ENCODE results near the gene CYP19A1.
A peak's percentile ranks its signal among the peaks of the same experiment; 100 is the strongest.

The CYP19A1 gene

DNA sequence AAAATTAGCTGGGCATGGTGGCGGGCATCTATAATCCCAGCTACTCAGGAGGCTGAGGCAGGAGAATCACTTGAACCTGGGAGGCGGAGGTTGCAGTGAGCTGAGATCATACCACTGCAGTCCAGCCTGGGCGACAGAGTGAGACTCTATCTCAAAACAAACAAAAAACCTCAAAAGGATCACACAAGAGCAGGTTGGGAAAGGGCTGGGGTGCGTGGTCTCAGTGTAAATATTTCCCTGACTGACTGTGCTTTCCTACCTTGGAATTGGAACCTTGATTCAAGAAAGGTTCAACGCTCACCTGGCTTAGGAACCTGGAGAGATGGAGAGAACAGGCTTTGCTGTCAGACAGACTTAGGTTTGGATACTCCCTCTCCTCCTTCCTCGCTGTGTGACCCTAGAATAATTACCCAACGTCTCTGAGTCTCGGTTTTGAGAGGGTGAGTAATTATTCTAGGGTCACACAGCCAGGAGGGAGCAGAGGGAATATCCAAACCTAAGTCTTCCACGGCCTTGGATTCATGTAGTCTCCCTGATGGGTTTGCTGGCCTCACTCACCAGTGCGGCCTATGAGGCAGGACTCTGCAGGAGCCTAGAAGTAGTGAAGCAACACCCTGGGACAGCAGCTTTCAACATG is 24.6 kb downstream of the CYP19A1 start:
- peak; percentile 38 for DNase-seq (ENCODE audit: low spot score)
- TF ChIP-seq, protein P1, sequence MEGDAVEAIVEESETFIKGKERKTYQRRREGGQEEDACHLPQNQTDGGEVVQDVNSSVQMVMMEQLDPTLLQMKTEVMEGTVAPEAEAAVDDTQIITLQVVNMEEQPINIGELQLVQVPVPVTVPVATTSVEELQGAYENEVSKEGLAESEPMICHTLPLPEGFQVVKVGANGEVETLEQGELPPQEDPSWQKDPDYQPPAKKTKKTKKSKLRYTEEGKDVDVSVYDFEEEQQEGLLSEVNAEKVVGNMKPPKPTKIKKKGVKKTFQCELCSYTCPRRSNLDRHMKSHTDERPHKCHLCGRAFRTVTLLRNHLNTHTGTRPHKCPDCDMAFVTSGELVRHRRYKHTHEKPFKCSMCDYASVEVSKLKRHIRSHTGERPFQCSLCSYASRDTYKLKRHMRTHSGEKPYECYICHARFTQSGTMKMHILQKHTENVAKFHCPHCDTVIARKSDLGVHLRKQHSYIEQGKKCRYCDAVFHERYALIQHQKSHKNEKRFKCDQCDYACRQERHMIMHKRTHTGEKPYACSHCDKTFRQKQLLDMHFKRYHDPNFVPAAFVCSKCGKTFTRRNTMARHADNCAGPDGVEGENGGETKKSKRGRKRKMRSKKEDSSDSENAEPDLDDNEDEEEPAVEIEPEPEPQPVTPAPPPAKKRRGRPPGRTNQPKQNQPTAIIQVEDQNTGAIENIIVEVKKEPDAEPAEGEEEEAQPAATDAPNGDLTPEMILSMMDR (IDR thresholded peaks at IDR 0.05) = no peak
- peak overlapping the region in 1 of 2 donors; percentile 7 for H3K27ac ChIP-seq
- no peak overlapping the region for H3K4me3 ChIP-seq

DNA sequence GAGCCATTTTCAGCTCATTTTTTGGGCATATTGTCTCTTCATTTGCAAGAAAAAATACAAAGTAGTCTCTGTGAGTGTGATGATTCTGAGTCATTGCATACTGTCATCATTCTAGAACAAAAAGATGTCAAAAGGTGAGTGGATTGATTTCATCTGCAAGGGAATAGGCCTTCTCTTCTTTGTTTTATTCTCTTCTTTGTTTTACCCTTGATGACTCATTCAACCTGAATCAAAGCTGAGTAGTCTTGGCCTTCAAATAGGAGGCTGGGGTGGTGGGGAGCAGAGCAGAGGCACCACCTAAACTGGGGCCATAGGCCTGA is 25.4 kb downstream of the CYP19A1 start:
- no peak overlapping the region for H3K4me3 ChIP-seq
- TF ChIP-seq, protein P1 (IDR thresholded peaks at IDR 0.05) = no peak
- no peak for DNase-seq (ENCODE audit: low spot score)
- H3K27ac ChIP-seq = peak overlapping the region in 1 of 2 donors; percentile 37

DNA sequence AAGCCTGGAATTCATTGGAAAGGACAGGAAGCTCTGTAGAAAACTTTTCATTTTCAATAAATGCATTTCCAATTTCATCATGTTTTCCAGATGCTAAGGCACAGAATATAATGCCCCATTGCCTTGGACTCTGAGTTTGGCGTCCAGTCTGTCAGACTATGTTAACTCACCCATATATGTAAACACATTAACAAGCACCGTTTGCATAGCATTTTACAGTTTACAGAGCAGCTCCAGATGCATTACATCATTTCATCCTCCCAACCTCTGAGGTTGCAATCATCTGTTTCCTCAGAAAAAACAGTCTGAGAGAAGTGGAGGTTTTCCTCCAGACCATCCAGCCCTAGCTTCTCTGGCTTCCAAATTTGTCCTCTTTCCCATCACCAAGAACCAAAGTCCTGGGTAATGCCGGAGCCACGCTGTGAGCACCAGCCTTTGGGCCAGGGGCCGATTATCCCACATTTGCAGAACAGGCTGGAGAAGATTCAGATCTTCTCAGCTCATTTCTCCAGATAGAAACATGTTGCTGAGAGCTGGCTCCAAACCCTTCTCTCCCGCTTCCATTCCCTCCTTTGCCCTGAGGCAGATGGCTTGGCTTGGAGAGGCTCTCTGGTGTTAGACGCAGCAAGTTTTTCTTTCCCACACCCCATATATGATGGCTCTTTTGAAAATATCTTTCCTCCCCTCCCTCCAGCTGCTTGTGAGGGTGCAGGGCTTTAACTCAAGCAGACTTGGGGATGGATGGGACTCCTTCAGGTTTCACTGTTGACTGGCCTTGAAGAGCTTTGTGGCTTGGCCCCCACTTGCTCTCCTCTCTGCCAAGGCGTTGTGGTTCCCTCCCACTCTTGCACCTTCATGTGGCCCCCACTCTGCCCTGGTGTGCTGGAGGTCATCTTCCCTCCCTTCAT is 26.0 kb downstream of the CYP19A1 start:
- Histone ChIP-seq H3K27ac (peak overlapping the region in 1 of 2 donors; percentile 37), H3K4me3 (no peak overlapping the region)
- TF ChIP-seq, protein P1 (IDR thresholded peaks at IDR 0.05) = no peak
- DNase-seq (ENCODE audit: low spot score) = peak; percentile 62

DNA sequence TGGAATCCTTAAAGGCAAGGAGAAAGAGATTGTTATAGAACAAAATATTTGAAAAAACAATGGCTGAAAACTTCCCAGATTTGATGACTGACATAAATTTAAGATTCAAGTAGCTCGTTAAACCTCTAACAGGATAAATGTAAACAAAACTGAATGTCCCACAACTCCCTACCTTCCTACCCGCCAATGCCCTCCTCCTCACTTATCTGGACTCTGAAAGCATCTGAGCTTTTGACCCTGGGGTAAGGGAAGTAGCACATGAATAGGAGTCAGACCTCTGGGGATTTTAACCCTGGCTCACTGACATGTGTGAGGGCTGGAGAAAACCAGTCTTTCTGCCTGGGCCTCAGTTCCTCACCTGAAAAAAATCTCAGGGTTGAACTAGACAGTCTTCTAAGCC is 26.9 kb downstream of the CYP19A1 start:
- Histone ChIP-seq H3K27ac (no peak overlapping the region), H3K4me3 (no peak overlapping the region)
- peak; percentile 14 for DNase-seq (ENCODE audit: low spot score)
- TF ChIP-seq, protein P1 (IDR thresholded peaks at IDR 0.05) = no peak

DNA sequence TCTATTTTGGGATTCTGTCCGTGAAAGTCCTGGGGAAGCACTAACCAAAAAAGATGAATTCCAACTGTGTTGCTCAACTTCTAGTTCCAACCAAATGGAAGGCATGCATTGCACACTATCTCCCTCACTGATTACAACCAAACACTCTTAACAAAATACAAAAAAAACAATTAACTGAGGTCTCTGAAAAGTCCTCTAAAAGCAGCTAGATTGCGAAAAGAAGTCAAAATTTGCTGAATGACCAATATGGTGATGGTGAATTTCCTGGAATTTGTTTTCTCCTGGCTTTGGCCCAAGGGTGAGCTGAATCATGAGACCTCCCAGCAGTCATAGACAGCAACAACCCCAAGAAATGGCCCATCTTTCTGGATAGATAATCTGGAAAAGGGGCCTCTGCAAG is 28.3 kb downstream of the CYP19A1 start:
- Histone ChIP-seq H3K27ac (peak overlapping the region; percentile 5 to 12), H3K4me3 (no peak overlapping the region)
- peak; percentile 36 for DNase-seq (ENCODE audit: low spot score)
- TF ChIP-seq, protein P1 (IDR thresholded peaks at IDR 0.05) = no peak

DNA sequence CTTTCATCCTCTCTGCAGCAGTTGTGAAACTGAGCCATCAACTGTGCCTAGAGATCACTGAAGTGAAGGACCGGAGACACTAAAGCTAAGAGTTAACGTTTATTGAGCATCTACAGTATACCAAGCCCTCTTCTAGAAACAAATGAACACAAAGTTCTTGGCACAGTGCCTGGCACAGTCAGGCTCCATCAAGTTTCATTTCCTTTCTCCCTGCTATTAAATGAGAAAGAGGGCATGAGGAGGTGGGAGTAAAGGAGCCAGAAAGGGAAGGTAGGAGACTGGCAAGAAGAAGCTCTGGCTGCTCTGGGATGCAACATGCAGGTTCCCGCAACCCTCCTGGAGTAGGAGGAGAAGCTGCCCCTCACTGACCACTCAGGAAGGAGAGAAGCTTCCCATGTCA is 30.6 kb downstream of the CYP19A1 start:
- H3K27ac ChIP-seq = no peak overlapping the region
- TF ChIP-seq, protein P1 (IDR thresholded peaks at IDR 0.05) = no peak
- peak; percentile 50 for DNase-seq (ENCODE audit: low spot score)
- H3K4me3 ChIP-seq = no peak overlapping the region

DNA sequence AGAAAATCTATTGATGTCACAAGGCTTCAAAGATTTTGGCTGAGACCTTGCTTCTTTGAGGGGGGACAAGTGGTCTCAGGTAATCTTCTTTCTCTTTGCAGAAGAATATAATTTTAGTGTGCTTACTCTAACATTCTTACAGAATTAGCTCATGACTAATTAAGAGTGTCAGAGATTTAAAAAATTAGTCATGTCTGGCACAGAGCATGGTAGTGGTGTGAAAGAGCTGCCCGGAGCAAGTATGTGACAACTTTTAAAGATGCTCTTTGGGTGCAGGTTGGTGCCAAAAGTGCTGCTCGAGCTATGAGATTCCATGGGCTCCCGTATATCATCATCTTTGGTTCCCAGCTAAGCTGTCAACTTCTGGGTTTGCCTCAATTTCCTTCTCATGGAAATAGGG is 31.1 kb downstream of the CYP19A1 start:
- TF ChIP-seq, protein P1 (IDR thresholded peaks at IDR 0.05) = no peak
- DNase-seq (ENCODE audit: low spot score) = no peak

More for the DNA sequence above, 31.1 kb downstream of the CYP19A1 start:
- no peak overlapping the region for H3K27ac ChIP-seq
- no peak overlapping the region for H3K4me3 ChIP-seq

All from coronary artery (tissue), 2 donors.